HepG2 (cell line): Measurements from ENCODE around the gene RUVBL1. TPM values are rescaled to one million over a fixed set of nuclear protein-coding genes. Genes with fewer than 3 reads are reported as not detected.
A peak's percentile ranks its signal among the peaks of the same experiment; 100 is the strongest.

Source experiments
- ATAC-seq: fragments of 200-7000 bp; cut with Tn5 transposase; 3 replicates; pipeline ENCODE4 v1.9.1; 2020; ENCODE audit warnings: mild to moderate bottlenecking, moderate library complexity
- BruUV-seq: library from RNA; stranded (reverse); fragments of 400-500 nt; replicated peaks from 2 replicates; lab custom pipeline; 2021; lab: Mats Ljungman, UMichigan
- CTCF ChIA-PET: fragments of 300-600 bp; formaldehyde crosslinking; extraction: SDS; loops from one replicate; lab custom pipeline; 2021; ENCODE audit warnings: low total read pairs, inconsistent platforms, low intra/inter-chr PET ratio; lab: Yijun Ruan, JAX
- POLR2A ChIA-PET: fragments of 350-600 bp; sonication (Branson Sonifier 250); formaldehyde crosslinking; loops from one replicate; lab custom pipeline; 2020; ENCODE audit warnings: antibody characterized with exemption, inconsistent platforms; lab: Yijun Ruan, JAX
- DNase-seq: peaks from one replicate; pipeline ENCODE4 v3.0.0-alpha.2; 2015; ENCODE audit warnings: low spot score
- FAIRE-seq: peaks from 3 replicates; lab custom pipeline; 2011; peaks lifted over from hg19 to GRCh38; lab: Jason Lieb, UNC
- H2AFZ ChIP-seq: one replicate; pipeline ENCODE4 v1.6.1; 2011; ENCODE audit warnings: low read length, inconsistent platforms
- H3K27ac ChIP-seq: fragments of 300-600 bp; 3 replicates; pipeline ENCODE4 v1.8.0; 2011; ENCODE audit warnings: mixed run types, mild to moderate bottlenecking, mixed read lengths, low read length, inconsistent platforms; ENCODE audit not compliant: insufficient read depth; ENCODE audit errors: extremely low read length
- H3K27me3 ChIP-seq, 2 experiments: fragments of 200-600 bp in 1 of 2; 2 replicates in 1 of 2; 3 replicates in 1 of 2; pipeline versions ENCODE4 v1.6.0 to v1.8.0; 2011; ENCODE audit warnings: low read length in 2 of 2, mild to moderate bottlenecking in 2 of 2, moderate library complexity in 2 of 2, inconsistent platforms in 1 of 2; ENCODE audit not compliant: insufficient read depth in 2 of 2, control insufficient read depth in 1 of 2
- H3K36me3 ChIP-seq, 2 experiments: fragments of 200-600 bp in 1 of 2; replicated peaks in 1 of 2; 2 replicates in 1 of 2; 3 replicates in 1 of 2; pipeline versions ENCODE4 v1.5.1 to v1.8.0; 2011; ENCODE audit warnings: low read length in 2 of 2, inconsistent platforms in 1 of 2; ENCODE audit not compliant: insufficient read depth in 2 of 2, control insufficient read depth in 1 of 2
- H3K4me1 ChIP-seq: 2 replicates; pipeline ENCODE4 v1.5.1; 2012; ENCODE audit warnings: low read length, inconsistent platforms; ENCODE audit not compliant: insufficient read depth
- H3K4me2 ChIP-seq: 2 replicates; pipeline ENCODE4 v1.6.0; 2011; ENCODE audit warnings: low read depth, low read length, inconsistent platforms
- H3K4me3 ChIP-seq, 3 experiments: fragments of 200-600 bp in 1 of 3; sonication (generic), shearing (Covaris generic) in 1 of 3; replicated peaks in 1 of 3; 2 replicates each; pipeline ENCODE4 v1.5.1; 2011 to 2016; ENCODE audit warnings: low read length in 3 of 3, inconsistent platforms in 2 of 3, low read depth in 2 of 3, mild to moderate bottlenecking in 2 of 3, control low read depth in 1 of 3, mixed read lengths in 1 of 3; ENCODE audit not compliant: insufficient read depth in 1 of 3
- H3K79me2 ChIP-seq: one replicate; pipeline ENCODE4 v1.6.1; 2011; ENCODE audit warnings: low read length, inconsistent platforms; ENCODE audit not compliant: insufficient read depth
- H3K9ac ChIP-seq: 2 replicates; pipeline ENCODE4 v1.6.0; 2011; ENCODE audit warnings: mild to moderate bottlenecking, low read depth, low read length, inconsistent platforms; ENCODE audit not compliant: insufficient read depth
- H3K9me3 ChIP-seq: 2 replicates; pipeline ENCODE4 v1.5.1; 2012; ENCODE audit warnings: mild to moderate bottlenecking, low read length
- H4K20me1 ChIP-seq: 2 replicates; pipeline ENCODE4 v1.6.0; 2011; ENCODE audit warnings: inconsistent platforms, mild to moderate bottlenecking, low read length, moderate library complexity; ENCODE audit not compliant: insufficient read depth
- BHLHE40 ChIP-seq: IDR thresholded peaks from 2 replicates; pipeline ENCODE4 v1.6.1; 2011; ENCODE audit warnings: low read length, improper control_type of control experiment
- CAMTA2 ChIP-seq: sonication (generic); formaldehyde crosslinking; IDR thresholded peaks from 2 replicates; pipeline ENCODE4 v1.4.0; 2020; ENCODE audit warnings: mild to moderate bottlenecking, missing genetic modification reagents, borderline replicate concordance
- FOXJ3 ChIP-seq: sonication (generic); formaldehyde crosslinking; IDR thresholded peaks from 2 replicates; pipeline ENCODE4 v1.4.0; 2020; ENCODE audit warnings: missing genetic modification reagents, mild to moderate bottlenecking, borderline replicate concordance
- FOXM1 ChIP-seq: sonication (generic); formaldehyde crosslinking; IDR thresholded peaks from 2 replicates; pipeline ENCODE4 v1.5.0; 2020; ENCODE audit warnings: missing genetic modification reagents
- IKZF1 ChIP-seq: fragments of 450-650 bp; IDR thresholded peaks from 2 replicates; pipeline ENCODE4 v1.7.1; 2016
- MEIS1 ChIP-seq: sonication (generic); formaldehyde crosslinking; IDR thresholded peaks from 2 replicates; pipeline ENCODE4 v1.9.0; 2021; ENCODE audit warnings: mild to moderate bottlenecking, missing genetic modification reagents, moderate library complexity, borderline replicate concordance
- MYNN ChIP-seq: sonication (generic); formaldehyde crosslinking; IDR thresholded peaks from 2 replicates; pipeline ENCODE4 v1.4.0; 2020; ENCODE audit warnings: mild to moderate bottlenecking, low read depth, missing genetic modification reagents
- NCOA5 ChIP-seq: sonication (generic); formaldehyde crosslinking; IDR thresholded peaks from 2 replicates; pipeline ENCODE4 v1.4.0; 2020; ENCODE audit warnings: missing genetic modification reagents
- NFYC ChIP-seq: IDR thresholded peaks from 2 replicates; pipeline ENCODE4 v1.6.1; 2016; ENCODE audit warnings: missing genetic modification reagents, missing compliant biosample characterization
- NR3C1 ChIP-seq: sonication (generic); formaldehyde crosslinking; IDR thresholded peaks from 2 replicates; pipeline ENCODE4 v1.4.0; 2020; ENCODE audit warnings: missing genetic modification reagents
- REXO4 ChIP-seq: sonication (generic); formaldehyde crosslinking; IDR thresholded peaks from 2 replicates; pipeline ENCODE4 v1.8.0; 2022; ENCODE audit warnings: missing genetic modification reagents, mild to moderate bottlenecking, borderline replicate concordance
- SAP130 ChIP-seq: IDR thresholded peaks from 2 replicates; pipeline ENCODE4 v1.6.1; 2016; ENCODE audit warnings: low read depth
- SRY ChIP-seq: sonication (generic); formaldehyde crosslinking; IDR thresholded peaks from 2 replicates; pipeline ENCODE4 v1.8.0; 2022; ENCODE audit warnings: mild to moderate bottlenecking, missing genetic modification reagents
- TBL1XR1 ChIP-seq: fragments of 150-350 bp; IDR thresholded peaks from 2 replicates; pipeline ENCODE4 v1.6.1; 2014; ENCODE audit warnings: borderline replicate concordance, low read length; ENCODE audit not compliant: partially characterized antibody
- ZNF333 ChIP-seq: sonication (generic); formaldehyde crosslinking; IDR thresholded peaks from 2 replicates; pipeline ENCODE4 v1.4.0; 2020; ENCODE audit warnings: mild to moderate bottlenecking, missing genetic modification reagents, borderline replicate concordance
- ZNF790 ChIP-seq: sonication (generic); formaldehyde crosslinking; IDR thresholded peaks from 2 replicates; pipeline ENCODE4 v1.8.0; 2022; ENCODE audit warnings: missing genetic modification reagents, mild to moderate bottlenecking, borderline replicate concordance
- WGBS: methylation state at CpG from one replicate; pipeline ENCODE4 v1.1.6; 2017; ENCODE audit warnings: low lambda C conversion rate; 5-methylcytosine and 5-hydroxymethylcytosine counted together
- in situ Hi-C: cut with HindIII; loops from 2 replicates; pipeline ENCODE4 v1.10.0; 2017; ENCODE audit warnings: low pct_unique_long_range_greater_than_20kb; ENCODE audit not compliant: extremely low pct_ligation_motif_present
- intact Hi-C: fragments of 100-400 bp; cut with micrococcal nuclease; formaldehyde crosslinking; loops from one replicate; pipeline ENCODE4 v1.10.0; 2022; ENCODE audit not compliant: unreplicated experiment
- polyA plus RNA-seq, 8 experiments: library from polyadenylated mRNA; depleted of rRNA in 3 of 8; stranded (reverse) in 7 of 8; unstranded in 1 of 8; fragments of >200 nt; fragmentation: Illumina TruSeq in 4 of 8; extraction: Trizol in 4 of 8; gene quantifications; 2 replicates each; pipeline versions ENCODE4 v1.2.1 to v1.2.3, GENCODE V29; 2011 to 2016; ENCODE audit warnings: low read depth in 4 of 8, missing spikeins in 1 of 8, mixed read lengths in 1 of 8; ENCODE audit not compliant: insufficient read depth in 1 of 8
- total RNA-seq, 5 experiments: library from RNA; depleted of rRNA; stranded (reverse); fragments of >200 nt; fragmentation: Illumina TruSeq; extraction: Trizol; gene quantifications; 2 replicates each; pipeline ENCODE4 v1.2.3, GENCODE V29; 2016; ENCODE audit warnings: low read depth in 1 of 5
- TF ChIP-seq, protein P1 (sequence below): sonication (generic); formaldehyde crosslinking; IDR thresholded peaks from 2 replicates; pipeline ENCODE4 v1.5.0; 2020; ENCODE audit warnings: mild to moderate bottlenecking, missing genetic modification reagents, borderline replicate concordance

RUVBL1 gene
- total and polyA plus RNA-seq, 2 of the 13 experiments (the other 11 are each of a cell fraction or from before 2014, with no cell fraction given) = 32.7 to 86.3 TPM

DNA sequence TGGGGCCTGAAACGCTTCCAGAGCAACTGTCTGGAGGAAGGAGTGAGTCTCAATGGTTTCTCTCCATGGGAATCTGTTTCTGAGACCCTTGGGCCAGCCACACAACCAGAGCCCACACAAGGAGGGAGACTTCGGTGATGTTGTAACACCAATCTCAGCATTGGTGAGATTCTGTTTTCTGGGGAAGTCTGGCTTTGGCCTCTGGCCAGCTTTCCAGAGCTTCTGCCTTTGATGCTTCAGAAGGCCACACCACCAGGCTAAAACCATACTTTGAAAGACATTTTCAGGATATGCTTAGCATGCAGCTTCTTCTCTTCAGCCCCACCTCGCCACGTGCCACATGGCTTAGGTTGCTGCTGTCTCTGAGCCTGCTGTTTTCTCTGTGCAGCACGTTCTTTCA, 26.0 kb upstream of the RUVBL1 start:
- TF ChIP-seq IKZF1 (no peak), ZNF790 (CRISPR knock-in tag) (no peak), TBL1XR1 (no peak), REXO4 (CRISPR knock-in tag) (no peak), MEIS1 (no peak), FOXM1 (CRISPR knock-in tag) (no peak), NFYC (no peak), SAP130 (CRISPR knock-in tag) (no peak), BHLHE40 (no peak), ZNF333 (CRISPR knock-in tag) (no peak), NCOA5 (CRISPR knock-in tag) (no peak), MYNN (CRISPR knock-in tag) (no peak), CAMTA2 (CRISPR knock-in tag) (no peak), SRY (no peak), NR3C1 (CRISPR knock-in tag) (no peak), FOXJ3 (CRISPR knock-in tag) (no peak)
- TF ChIP-seq, protein P1, sequence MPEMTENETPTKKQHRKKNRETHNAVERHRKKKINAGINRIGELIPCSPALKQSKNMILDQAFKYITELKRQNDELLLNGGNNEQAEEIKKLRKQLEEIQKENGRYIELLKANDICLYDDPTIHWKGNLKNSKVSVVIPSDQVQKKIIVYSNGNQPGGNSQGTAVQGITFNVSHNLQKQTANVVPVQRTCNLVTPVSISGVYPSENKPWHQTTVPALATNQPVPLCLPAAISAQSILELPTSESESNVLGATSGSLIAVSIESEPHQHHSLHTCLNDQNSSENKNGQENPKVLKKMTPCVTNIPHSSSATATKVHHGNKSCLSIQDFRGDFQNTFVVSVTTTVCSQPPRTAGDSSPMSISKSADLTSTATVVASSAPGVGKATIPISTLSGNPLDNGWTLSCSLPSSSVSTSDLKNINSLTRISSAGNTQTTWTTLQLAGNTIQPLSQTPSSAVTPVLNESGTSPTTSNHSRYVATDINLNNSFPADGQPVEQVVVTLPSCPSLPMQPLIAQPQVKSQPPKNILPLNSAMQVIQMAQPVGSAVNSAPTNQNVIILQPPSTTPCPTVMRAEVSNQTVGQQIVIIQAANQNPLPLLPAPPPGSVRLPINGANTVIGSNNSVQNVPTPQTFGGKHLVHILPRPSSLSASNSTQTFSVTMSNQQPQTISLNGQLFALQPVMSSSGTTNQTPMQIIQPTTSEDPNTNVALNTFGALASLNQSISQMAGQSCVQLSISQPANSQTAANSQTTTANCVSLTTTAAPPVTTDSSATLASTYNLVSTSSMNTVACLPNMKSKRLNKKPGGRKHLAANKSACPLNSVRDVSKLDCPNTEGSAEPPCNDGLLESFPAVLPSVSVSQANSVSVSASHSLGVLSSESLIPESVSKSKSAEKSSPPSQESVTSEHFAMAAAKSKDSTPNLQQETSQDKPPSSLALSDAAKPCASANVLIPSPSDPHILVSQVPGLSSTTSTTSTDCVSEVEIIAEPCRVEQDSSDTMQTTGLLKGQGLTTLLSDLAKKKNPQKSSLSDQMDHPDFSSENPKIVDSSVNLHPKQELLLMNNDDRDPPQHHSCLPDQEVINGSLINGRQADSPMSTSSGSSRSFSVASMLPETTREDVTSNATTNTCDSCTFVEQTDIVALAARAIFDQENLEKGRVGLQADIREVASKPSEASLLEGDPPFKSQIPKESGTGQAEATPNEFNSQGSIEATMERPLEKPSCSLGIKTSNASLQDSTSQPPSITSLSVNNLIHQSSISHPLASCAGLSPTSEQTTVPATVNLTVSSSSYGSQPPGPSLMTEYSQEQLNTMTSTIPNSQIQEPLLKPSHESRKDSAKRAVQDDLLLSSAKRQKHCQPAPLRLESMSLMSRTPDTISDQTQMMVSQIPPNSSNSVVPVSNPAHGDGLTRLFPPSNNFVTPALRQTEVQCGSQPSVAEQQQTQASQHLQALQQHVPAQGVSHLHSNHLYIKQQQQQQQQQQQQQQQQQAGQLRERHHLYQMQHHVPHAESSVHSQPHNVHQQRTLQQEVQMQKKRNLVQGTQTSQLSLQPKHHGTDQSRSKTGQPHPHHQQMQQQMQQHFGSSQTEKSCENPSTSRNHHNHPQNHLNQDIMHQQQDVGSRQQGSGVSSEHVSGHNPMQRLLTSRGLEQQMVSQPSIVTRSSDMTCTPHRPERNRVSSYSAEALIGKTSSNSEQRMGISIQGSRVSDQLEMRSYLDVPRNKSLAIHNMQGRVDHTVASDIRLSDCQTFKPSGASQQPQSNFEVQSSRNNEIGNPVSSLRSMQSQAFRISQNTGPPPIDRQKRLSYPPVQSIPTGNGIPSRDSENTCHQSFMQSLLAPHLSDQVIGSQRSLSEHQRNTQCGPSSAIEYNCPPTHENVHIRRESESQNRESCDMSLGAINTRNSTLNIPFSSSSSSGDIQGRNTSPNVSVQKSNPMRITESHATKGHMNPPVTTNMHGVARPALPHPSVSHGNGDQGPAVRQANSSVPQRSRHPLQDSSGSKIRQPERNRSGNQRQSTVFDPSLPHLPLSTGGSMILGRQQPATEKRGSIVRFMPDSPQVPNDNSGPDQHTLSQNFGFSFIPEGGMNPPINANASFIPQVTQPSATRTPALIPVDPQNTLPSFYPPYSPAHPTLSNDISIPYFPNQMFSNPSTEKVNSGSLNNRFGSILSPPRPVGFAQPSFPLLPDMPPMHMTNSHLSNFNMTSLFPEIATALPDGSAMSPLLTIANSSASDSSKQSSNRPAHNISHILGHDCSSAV = no peak
- ATAC-seq = no peak
- CTCF ChIA-PET = no interaction called here
- POLR2A ChIA-PET = no interaction called here
- Histone ChIP-seq H3K27ac (peak overlapping the region; percentile 8), H3K9ac (no peak overlapping the region), H3K4me1 (peaks cover 28% of the 10 kb centered on the region), H3K36me3 (peaks cover 0 to 2% of the 10 kb centered on the region in 2 experiments; a peak in 1 of 5 replicates), H3K4me2 (no peak overlapping the region), H3K9me3 (no peaks in the 10 kb centered on the region), H3K4me3 (no peak overlapping the region), H3K79me2 (peaks cover 9% of the 10 kb centered on the region), H4K20me1 (no peaks in the 10 kb centered on the region), H2AFZ (no peak overlapping the region), H3K27me3 (no peaks in the 10 kb centered on the region)
- DNase-seq = no peak
- intact Hi-C loops (no loop called here), in situ Hi-C loops (no loop called here)
- BruUV-seq = no TSS peak
- no peak for FAIRE-seq
- WGBS = 94% methylated on average over 5 of the region's 5 CpGs
